ENCODE measurements around the gene MAP6D1.

Gene MAP6D1

DNA sequence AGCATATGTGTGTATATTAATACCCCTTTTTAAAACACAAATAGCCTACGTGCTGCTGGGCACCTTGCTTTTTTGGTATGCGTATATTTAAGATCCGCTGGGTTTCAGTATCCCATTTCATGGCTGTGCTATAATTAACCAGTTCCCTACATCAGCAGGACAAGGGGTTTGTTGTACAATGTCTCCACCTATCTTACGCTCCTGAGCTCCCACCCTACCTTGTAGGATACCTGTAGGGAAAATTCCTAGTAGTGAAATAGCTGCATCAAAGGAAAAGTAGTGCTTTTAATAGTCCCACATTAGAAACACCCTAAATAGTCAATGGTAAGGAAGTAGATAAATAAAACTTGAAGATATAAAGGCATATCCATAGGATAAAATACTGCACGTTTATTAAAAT lies 1.4 kb downstream of the MAP6D1 start:
- no peak for DNase-seq (ENCODE audit: low read depth, low spot score)

DNA sequence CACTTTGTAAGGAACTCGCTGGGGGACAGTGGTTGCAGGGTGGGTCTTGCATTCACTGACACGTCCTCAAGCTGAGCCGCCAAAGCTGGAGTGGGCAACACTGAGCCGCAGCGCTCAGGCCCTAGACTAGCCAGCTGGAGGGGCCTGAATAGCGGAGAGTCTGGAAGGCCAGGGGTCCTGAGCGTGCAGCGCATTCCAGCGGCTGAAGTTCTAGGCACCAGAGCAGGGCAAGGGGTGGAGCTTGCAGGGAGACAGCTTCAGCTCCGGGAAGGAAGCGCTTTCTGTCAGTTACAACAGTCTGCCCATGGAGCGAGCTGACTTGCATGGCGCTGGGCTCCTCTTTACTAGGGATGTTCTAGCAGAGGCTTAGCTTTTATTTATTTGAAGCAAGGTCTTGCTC lies 2.7 kb downstream of the MAP6D1 start:
- no peak for DNase-seq (ENCODE audit: low read depth, low spot score)

DNA sequence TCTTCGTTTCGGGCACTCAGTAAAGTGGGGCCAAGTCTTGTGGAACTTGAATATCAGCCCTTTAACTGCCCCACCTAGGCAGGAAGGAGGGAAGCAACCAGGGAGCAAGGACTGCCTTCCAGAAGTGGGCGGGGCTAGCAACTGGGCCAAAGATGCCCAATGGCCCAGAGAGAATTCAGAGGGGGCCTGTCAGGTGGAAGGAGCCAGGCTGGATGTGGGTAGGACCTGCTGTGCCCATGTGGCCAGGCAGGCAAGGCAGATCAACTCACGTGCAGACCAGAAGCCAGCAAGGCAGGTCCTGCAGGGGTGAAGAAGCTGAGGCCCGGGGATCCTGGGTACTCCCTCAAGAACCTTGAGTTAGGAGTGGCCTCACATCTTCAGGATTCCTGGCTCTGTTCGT lies 5.5 kb downstream of the MAP6D1 start:
- no peak for DNase-seq (ENCODE audit: low read depth, low spot score)

- no peak for DNase-seq (ENCODE audit: low read depth, low spot score)
These were observed 6.4 kb downstream of the MAP6D1 start for GRCh38 chr3:183818706-183819624.

- DNase-seq (ENCODE audit: low read depth, low spot score) = no peak
These were observed 7.2 kb downstream of the MAP6D1 start for GRCh38 chr3:183818041-183818620.

DNA sequence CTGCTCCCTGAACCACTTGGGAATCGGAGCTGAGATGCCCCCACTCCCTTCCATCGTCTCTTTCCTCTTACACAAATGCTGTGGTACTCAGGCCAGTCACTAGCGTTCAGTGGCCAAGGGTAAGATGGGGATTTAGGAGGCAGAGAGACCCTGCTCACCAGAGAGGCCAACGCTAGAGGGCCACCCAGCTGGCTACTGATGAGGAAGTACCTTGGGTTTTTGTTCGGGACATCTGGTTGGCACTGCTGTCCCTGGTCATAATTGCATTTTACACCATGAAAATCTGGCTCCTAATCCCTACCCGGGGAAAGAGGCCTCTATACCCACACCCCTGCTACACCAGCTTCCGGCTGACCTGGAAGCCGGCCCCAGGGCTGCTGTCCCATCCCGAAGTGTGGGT lies 7.7 kb downstream of the MAP6D1 start:
- DNase-seq (ENCODE audit: low read depth, low spot score) = no peak

DNA sequence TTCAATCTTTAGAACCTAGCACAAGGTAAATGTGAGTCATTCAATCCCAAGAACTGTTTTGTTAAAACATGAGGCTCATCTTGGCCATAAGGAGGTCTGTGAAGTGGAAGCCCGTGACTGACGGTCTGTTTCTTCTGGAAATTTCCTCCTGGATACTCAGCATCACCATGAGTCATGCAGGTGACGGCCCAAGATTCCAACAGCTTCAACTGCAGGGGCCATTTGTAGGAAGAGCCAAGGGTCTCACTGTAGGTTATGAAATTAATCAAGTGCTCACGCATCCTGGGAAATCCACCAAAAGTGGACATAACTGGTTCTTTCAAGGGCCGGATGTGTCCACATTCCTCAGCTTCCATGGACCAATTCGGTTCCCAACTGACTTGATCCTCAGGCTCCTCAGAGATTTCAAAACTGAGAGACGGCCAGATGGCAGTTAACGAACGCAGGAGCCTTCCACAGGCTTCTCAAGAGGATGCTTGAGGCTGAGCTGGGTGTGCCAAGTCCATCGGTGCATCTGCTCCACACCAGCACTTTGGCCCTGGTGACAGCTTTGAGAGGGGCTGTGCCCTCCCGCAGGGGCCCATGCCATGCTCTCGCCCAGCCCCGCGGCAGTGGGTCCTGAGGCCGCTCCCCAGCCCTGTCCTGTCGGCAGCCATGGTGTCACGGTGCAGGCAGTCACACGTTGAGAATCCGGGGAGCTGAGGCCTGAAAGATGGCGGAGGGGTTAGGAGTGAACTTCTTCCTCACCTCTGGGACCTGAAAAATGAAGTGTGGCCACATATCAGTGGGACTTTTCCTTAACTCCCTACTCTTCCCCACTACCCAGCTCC lies 8.5 kb downstream of the MAP6D1 start:
- DNase-seq (ENCODE audit: low read depth, low spot score) = no peak

DNA sequence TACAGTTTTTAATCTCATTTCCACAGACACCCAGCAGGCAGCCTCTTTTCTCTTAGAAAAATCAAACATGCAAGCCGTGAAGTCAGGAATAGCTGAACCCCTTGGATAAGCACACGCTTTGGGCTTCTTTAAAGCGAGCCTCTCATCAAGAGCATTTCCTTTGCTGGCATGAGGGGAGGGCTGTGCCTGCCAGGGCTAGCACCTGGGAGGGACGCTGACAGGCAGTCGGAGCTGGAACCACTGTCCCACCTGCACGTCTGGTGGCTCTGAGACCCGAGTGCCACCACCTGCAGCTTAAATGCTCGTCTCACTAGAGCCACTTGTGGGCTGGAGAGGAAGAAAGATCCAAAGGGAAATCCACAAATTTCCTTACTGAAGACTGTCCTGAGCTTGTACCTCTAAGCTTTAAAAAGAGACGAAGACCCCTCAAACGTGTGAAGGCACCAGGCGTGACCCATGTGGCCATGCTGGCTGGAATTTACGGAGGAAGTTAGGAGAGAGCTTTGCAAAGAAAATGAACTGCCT lies 9.4 kb downstream of the MAP6D1 start:
- DNase-seq (ENCODE audit: low read depth, low spot score) = no peak

DNA sequence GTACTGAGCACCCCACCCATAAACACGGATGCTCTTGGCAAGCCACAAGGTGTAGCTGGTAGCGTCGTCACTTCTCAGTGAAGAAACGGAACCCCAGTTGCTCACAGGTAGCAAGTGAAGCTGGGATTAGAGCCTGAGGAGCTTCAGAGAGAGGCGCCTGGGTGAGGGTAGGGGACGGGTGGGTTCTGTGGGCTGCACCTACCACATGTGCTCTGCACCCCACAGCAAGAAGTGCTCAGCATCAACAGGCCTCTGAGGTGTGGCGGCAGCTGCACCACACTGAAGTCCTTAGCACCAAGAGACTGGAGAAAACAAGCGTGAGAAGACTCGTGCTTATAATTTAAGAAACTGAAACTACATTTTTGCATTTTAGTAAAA lies 9.8 kb downstream of the MAP6D1 start:
- no peak for DNase-seq (ENCODE audit: low read depth, low spot score)

GRCh38 chr3:183814240-183814639 lies 11.1 kb downstream of the MAP6D1 start:
- no peak for DNase-seq (ENCODE audit: low read depth, low spot score)

DNA sequence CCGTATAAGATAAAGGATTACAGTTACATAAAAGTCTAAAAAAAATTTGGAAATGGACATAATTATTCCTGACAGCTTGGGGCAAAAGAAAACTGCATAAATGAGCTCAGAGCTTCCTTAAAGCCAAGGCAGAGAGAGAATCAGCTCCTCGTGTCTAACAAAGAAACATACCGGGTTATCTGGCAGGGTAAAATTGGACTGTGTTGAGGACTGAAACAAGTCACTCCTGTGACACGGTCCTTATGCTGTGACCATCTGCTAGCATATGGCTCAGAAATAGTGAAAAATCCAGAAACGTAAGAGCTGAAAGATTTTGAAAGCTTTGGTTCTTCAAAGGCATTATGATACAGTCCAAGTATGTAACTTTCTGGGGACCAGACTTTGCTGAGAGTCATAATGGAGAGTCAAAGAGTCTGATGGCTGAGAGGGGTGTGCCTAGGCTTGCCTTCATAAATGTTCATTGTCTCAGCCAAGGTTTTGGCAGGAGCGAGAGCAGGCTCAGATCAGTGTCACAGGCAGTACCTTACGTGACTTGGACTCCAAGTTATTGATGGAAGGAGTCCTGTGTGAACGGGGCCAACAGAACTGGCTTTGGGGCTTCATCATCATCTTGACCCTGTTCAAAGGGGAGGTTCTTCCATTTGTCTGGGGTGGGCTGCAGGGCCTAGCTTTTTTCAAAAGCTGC lies 12.5 kb downstream of the MAP6D1 start:
- DNase-seq (ENCODE audit: low read depth, low spot score) = no peak

GRCh38 chr3:183811638-183812037 lies 13.7 kb downstream of the MAP6D1 start:
- no peak for DNase-seq (ENCODE audit: low read depth, low spot score)

GRCh38 chr3:183810643-183811594 lies 14.5 kb downstream of the MAP6D1 start:
- no peak for DNase-seq (ENCODE audit: low read depth, low spot score)

DNA sequence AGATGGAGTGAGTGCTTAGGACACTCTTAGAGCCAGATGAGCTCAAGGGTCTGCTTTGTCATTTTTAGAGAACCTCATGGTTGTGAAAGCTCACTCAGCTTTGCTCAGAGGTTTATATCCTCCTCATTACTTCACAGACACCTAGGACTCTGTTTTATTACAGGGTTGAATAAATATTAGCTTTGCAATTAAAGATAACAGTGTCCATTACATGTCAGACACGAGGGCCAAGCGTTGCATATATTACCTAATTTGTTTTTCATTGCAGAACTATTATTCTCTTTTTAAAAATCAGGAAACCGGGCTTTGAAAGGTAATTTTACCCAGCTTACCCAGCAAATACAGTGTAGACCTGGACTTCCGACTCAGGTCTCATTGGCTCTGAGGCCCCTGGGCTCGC lies 16.1 kb downstream of the MAP6D1 start:
- no peak for DNase-seq (ENCODE audit: low read depth, low spot score)

GRCh38 chr3:183808355-183808754 lies 17.0 kb downstream of the MAP6D1 start:
- DNase-seq (ENCODE audit: low read depth, low spot score) = no peak

DNA sequence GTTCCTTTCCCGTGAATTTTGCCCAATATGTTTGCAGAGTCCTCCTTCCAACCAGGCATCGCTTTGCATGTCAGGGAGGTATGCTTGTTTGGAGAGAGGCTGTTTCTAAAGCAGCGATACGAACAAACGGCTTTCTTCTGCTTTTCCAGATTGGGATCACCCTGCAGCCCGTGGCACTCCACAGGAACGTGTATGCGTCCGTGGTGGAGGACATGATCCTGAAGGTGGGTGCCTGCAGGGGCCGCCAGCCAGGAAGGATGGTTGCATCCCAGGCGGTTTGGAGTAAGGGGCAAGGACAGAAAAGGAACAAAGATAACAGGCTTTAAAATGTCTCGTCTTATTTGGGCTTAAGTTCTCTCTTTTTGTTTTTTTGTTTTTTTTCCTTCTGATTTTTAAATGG lies 17.5 kb downstream of the MAP6D1 start:
- no peak for DNase-seq (ENCODE audit: low read depth, low spot score)

DNA sequence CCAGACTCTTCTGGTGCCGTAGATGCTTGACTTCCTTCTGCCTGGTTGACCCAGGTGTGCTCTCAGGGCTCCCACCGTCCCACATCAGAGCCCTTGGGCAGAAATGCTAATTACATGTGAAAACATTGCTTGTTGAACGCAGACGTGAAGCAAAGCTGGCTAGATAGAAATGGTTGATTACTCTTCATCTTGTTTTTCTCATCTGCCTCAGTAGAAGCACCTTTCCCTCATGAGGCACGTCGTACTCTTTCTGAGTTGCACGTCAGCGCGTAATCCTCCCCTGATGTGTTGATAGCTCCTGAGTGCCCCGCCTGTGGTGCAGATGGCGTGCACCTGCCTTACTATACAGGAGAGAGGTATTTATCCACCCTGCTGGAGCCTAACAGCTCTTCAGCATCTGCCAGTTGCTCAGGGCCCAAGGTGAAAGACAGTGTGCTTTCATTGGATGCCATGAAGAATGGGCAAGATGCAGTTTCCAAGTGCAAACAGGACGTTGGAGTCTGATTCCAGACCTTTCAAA lies 18.1 kb downstream of the MAP6D1 start:
- DNase-seq (ENCODE audit: low read depth, low spot score) = no peak

DNA sequence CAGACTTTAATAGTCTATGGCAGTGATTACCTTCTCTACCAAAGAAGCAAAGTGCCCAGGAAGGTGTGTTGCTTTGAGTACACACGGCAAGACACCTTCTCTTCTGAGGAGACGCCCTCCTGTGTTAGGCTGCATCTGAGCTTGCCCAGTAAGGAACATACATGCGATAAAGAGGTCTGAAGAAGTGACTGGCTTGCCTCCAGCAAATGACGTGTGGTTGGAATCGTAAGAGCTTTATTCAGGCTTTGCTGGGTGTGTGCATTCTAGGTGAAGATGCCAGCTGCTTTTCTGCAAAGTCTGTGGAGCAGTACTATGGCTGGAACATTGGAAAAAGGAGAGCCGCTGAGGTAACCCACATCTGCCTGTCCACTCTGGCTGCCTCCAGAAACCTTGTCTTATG lies 22.4 kb downstream of the MAP6D1 start:
- no peak for DNase-seq (ENCODE audit: low read depth, low spot score)

DNA sequence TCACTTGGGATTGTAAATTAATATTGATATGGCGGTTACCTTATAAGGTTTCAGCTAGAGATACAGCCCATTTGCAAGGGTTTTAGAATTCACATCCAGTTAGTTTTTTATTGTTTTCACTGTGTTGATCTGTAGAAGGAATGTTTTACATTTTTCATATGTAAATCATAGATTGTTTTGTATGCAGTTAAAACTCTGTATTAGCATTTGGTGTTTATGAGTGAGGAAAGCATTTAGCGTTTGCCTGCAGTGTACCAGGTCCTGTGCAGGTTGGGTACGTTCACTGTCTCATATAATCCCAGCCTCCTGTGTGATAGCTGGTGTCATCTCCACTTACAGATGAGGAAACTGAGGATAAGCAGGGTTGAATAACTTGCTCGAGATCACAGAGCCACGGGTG lies 23.8 kb downstream of the MAP6D1 start:
- no peak for DNase-seq (ENCODE audit: low read depth, low spot score)

DNA sequence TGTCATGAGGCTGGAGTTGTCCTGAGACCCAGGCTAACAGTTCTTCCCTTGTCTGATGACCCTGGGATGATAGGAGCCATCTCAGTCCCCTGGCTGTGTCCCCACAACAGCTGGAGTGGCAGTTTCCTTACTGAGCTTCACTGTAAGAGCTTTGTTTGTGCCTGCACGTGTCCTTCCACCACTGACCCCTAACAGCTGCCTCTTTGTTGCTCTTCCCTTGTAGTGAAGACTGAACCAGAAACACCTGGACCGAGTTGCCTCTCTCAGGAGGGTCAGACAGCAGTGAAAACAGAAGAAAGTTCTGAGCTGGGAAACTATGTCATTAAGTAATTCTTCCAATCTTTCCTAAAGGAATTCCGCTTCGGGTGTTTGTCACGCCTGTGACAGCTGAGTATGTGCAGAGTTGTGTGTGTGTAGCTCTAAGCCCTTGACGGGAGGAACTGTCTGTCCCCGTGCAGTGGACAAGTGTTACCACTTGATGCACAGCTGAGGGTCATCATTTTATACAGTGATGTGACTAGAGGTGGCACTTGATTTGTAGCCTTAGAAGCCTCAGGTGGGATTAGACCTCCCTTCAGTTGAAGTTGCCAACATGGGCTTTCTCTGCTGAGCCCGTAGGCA lies 25.0 kb downstream of the MAP6D1 start:
- no peak for DNase-seq (ENCODE audit: low read depth, low spot score)
